22Rv1 (cell line): ENCODE data around the gene SLC25A44.

Source experiments
- ZFX ChIP-seq: fragments of 450-650 bp; IDR thresholded peaks from 2 replicates; pipeline ENCODE4 v1.6.1; 2017; ENCODE audit warnings: antibody characterized with exemption, borderline replicate concordance
- TF ChIP-seq, protein P1 (sequence below): fragments of 450-650 bp; IDR thresholded peaks from 2 replicates; pipeline ENCODE4 v1.5.1; 2017; ENCODE audit warnings: mild to moderate bottlenecking

DNA sequence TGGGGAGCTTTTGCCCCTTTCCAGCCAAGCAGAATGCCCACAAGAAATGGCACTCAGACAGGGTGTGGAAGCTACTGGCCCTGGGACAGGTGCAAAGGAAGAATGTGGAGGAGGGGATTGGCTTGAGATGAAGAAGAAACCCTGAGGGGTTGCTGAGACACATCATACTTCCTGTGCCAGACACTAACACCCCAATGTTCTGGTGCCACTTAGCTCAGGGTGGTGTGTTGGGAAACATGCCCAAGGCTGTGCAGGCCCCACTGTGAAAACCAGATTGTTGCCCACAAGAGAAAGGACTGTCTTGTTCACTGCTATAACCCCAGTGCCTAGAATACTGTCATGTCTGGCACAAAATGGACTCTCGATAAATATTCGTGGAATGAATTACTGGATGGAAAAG, 63.8 kb downstream of the SLC25A44 start:
- TF ChIP-seq, protein P1, sequence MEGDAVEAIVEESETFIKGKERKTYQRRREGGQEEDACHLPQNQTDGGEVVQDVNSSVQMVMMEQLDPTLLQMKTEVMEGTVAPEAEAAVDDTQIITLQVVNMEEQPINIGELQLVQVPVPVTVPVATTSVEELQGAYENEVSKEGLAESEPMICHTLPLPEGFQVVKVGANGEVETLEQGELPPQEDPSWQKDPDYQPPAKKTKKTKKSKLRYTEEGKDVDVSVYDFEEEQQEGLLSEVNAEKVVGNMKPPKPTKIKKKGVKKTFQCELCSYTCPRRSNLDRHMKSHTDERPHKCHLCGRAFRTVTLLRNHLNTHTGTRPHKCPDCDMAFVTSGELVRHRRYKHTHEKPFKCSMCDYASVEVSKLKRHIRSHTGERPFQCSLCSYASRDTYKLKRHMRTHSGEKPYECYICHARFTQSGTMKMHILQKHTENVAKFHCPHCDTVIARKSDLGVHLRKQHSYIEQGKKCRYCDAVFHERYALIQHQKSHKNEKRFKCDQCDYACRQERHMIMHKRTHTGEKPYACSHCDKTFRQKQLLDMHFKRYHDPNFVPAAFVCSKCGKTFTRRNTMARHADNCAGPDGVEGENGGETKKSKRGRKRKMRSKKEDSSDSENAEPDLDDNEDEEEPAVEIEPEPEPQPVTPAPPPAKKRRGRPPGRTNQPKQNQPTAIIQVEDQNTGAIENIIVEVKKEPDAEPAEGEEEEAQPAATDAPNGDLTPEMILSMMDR, result no peak
- no peak for TF ChIP-seq ZFX
